ENCODE results near the gene ASB16. TPM values are rescaled to one million over a fixed set of nuclear protein-coding genes. Genes with fewer than 3 reads are reported as not detected.

The ASB16 gene
- total and polyA plus RNA-seq, 2 donors (not counting 3 experiments of a cell fraction or from before 2014, with no cell fraction given), result not detected

GRCh38 chr17:44176671-44177501, 6.4 kb downstream of the ASB16 start:
- TF ChIP-seq GATA2 (IDR thresholded peaks at IDR 0.05; ENCODE audit: insufficient read depth, insufficient read length, low read depth, low read length), result no peak
- TF ChIP-seq MAX (IDR thresholded peaks at IDR 0.05; ENCODE audit: insufficient read depth, insufficient read length), result no peak
- no peak for TF ChIP-seq POLR2A (IDR thresholded peaks at IDR 0.05; ENCODE audit: low read depth, low read length)
- TF ChIP-seq JUN (IDR thresholded peaks at IDR 0.05; ENCODE audit: borderline replicate concordance, insufficient read depth, insufficient read length, low read depth), result no peak
- TF ChIP-seq FOS (IDR thresholded peaks at IDR 0.05; ENCODE audit: borderline replicate concordance, insufficient read depth, low read length), result no peak
- TF ChIP-seq CTCF (IDR thresholded peaks at IDR 0.05; ENCODE audit: extremely low read depth in 1 of 2, insufficient read depth in 1 of 2, low read depth in 1 of 2, low read length in 2 of 2), result no peak
- no peak for TF ChIP-seq MYC (IDR thresholded peaks at IDR 0.05; ENCODE audit: low read depth, low read length)
- no peak for TF ChIP-seq EZH2 (IDR thresholded peaks at IDR 0.05; ENCODE audit: borderline replicate concordance, low read depth, low read length, severe bottlenecking)
- TF ChIP-seq POLR2AphosphoS5 (IDR thresholded peaks at IDR 0.05; ENCODE audit: insufficient read depth, low read depth, low read length), result no peak
- Histone ChIP-seq H3K9me1 (replicated peaks; ENCODE audit: control insufficient read depth, extremely low read depth, insufficient read depth, low read length) (no peaks in the 10 kb centered on the region), H3K4me3 (replicated peaks in 1 of 3; ENCODE audit: insufficient read depth in 1 of 3, low read depth in 1 of 3, low read length in 3 of 3) (no peak overlapping the region), H3K27ac (ENCODE audit: insufficient read depth, low read depth, low read length) (no peak overlapping the region), H3K9ac (replicated peaks; ENCODE audit: extremely low read depth, insufficient read depth, low read length) (no peak overlapping the region), H3K79me2 (ENCODE audit: control insufficient read depth, insufficient read depth, low read length) (peaks cover 1% of the 10 kb centered on the region), H3K4me2 (ENCODE audit: insufficient read depth, low read length) (no peak overlapping the region), H3K27me3 (ENCODE audit: control insufficient read depth in 2 of 2, insufficient read depth in 2 of 2, low read length in 2 of 2) (no peaks in the 10 kb centered on the region), H3K4me1 (ENCODE audit: control insufficient read depth, extremely low read depth, insufficient read depth, low read length) (no peaks in the 10 kb centered on the region), H2AFZ (ENCODE audit: low read depth, low read length) (no peak overlapping the region), H4K20me1 (replicated peaks; ENCODE audit: control insufficient read depth, extremely low read depth, insufficient read depth, low read length) (no peaks in the 10 kb centered on the region), H3K36me3 (ENCODE audit: control insufficient read depth in 2 of 2, extremely low read depth in 1 of 2, insufficient read depth in 2 of 2, low read length in 2 of 2) (peaks cover 3 to 14% of the 10 kb centered on the region in 2 experiments), H3K9me3 (replicated peaks; ENCODE audit: control insufficient read depth, insufficient read depth, low read length) (no peaks in the 10 kb centered on the region)
- FAIRE-seq (no peak), DNase-seq (ENCODE audit: low read depth, low spot score) (no peak)
- POLR2A ChIA-PET, result interaction anchor here (0.7 kb wide), 1 partner anchor 72 kb away, joined by 5 read pairs; no protein-coding TSS in a partner anchor
- dilution Hi-C loops (cut with MboI; ENCODE audit: extremely low pct_ligation_motif_present, low sequenced_read_pairs) (no loop called here), intact Hi-C loops (cut with micrococcal nuclease) (no loop called here)
- CTCF ChIA-PET, result interaction anchor here (1.2 kb wide), 1 partner anchor 9 kb away, joined by 3 read pairs; no protein-coding TSS in a partner anchor
- no TSS peak for BruUV-seq (replicated peaks)

Data from endothelial cell of umbilical vein (primary cell).